SK-N-MC (cell line): ENCODE measurements around the gene GPM6B.

Experiments
- DNase-seq: peaks from one replicate; pipeline ENCODE4 v3.0.0-alpha.2; 2011; ENCODE audit warnings: low read depth, low spot score
- H3K27ac ChIP-seq: fragments of 200-600 bp; sonication (generic); 2 replicates; pipeline ENCODE4 v1.5.1; 2016; ENCODE audit warnings: mixed run types
- H3K36me3 ChIP-seq: fragments of 200-600 bp; sonication (generic); 2 replicates; pipeline ENCODE4 v1.6.1; 2017; ENCODE audit warnings: antibody characterized with exemption, low read length, mixed read lengths; ENCODE audit not compliant: insufficient read depth
- H3K4me3 ChIP-seq: fragments of 200-600 bp; sonication (generic); 2 replicates; pipeline ENCODE4 v1.5.1; 2016
- H3K9ac ChIP-seq: fragments of 200-600 bp; sonication (generic); 2 replicates; pipeline ENCODE4 v1.8.0; 2017; ENCODE audit warnings: mixed run types, mixed read lengths; ENCODE audit not compliant: insufficient read length
- H3K9me3 ChIP-seq: fragments of 200-600 bp; sonication (generic); 2 replicates; pipeline ENCODE4 v1.6.1; 2017; ENCODE audit warnings: low read depth, mild to moderate bottlenecking, antibody characterized with exemption, low read length, moderate library complexity, mixed read lengths
- EZH2 ChIP-seq: fragments of 200-600 bp; sonication (generic); IDR thresholded peaks from one replicate; pipeline ENCODE4 v1.6.1; 2017; ENCODE audit warnings: antibody characterized with exemption
- FOXP2 ChIP-seq: optimal IDR thresholded peaks from 2 replicates; pipeline ENCODE3; 2011; ENCODE audit warnings: mild to moderate bottlenecking, moderate library complexity; ENCODE audit not compliant: insufficient read depth; ENCODE audit errors: extremely low read length, control extremely low read depth
- POLR2AphosphoS5 ChIP-seq: IDR thresholded peaks from 2 replicates; pipeline ENCODE4 v1.6.1; 2012; ENCODE audit warnings: mild to moderate bottlenecking, low read depth, low read length, borderline replicate concordance

GPM6B gene

DNA sequence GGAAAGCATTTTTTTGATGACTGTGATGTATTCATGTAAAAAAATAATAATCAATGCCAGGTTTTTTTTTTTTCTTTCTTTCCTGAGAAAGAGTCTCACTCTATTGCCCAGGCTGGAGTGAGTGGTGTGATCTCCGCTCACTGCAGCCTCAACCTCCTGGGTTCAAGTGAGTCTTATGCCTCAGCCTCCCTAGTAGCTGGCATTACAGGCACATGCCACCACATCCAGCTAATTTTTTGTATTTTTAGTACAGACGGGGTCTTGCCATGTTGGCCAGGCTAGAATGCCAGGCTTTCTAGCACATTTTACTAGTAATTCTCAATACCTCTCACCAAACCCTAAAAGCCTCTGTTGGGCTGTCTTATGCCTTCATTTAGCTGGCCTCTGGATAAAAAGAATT lies 25.7 kb downstream of the GPM6B start:
- TF ChIP-seq FOXP2 (no peak), POLR2AphosphoS5 (no peak), EZH2 (no peak)
- Histone ChIP-seq H3K27ac (no peak overlapping the region), H3K9me3 (no peaks in the 10 kb centered on the region), H3K36me3 (no peaks in the 10 kb centered on the region), H3K9ac (no peak overlapping the region), H3K4me3 (no peak overlapping the region)
- no peak for DNase-seq

DNA sequence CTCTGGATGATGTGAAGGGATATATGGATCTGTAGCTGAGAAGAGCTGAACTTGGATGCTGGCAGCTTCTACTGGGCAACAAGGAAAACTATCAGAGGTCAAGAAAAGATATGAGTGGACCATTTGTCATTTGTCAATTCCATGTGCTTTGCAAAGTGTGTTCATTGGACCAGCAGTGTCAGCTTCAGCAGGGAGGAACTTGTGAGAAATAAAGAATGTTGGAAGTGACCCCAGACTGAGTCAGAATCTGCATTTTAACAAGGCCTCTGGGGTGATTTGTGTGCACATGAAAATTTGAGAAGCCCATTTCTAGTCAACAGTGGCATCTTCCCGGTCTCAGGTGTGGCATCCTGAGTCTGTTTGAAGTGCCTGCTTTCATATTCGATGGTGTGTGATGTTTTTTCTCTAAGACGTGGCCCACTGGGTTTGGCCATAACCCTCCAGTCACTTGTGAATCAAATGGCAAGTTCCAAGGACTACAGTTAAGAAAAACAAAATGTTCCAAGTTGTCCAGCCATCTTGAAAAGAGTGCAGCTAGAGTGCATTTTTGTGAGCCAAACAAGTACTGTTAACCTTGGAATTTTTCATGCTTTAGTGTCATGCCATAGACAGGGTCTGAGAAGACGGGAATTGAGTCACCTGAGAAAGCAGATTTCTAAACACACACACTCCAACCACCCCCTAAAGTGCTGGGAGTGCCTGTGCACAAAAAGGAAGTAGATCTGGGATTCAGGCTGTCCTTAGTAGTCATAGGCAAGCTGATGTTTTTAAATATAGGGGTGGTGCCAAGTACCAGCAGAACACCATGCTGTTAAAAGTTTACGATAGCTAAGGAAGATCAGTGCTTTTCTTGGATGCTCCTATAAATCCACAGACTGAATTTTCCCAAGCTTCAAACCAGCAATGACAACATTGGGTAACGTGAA lies 26.4 kb downstream of the GPM6B start:
- Histone ChIP-seq H3K36me3 (no peaks in the 10 kb centered on the region), H3K27ac (no peak overlapping the region), H3K4me3 (no peak overlapping the region), H3K9me3 (no peaks in the 10 kb centered on the region), H3K9ac (no peak overlapping the region)
- TF ChIP-seq EZH2 (no peak), POLR2AphosphoS5 (no peak), FOXP2 (no peak)
- DNase-seq, result no peak

DNA sequence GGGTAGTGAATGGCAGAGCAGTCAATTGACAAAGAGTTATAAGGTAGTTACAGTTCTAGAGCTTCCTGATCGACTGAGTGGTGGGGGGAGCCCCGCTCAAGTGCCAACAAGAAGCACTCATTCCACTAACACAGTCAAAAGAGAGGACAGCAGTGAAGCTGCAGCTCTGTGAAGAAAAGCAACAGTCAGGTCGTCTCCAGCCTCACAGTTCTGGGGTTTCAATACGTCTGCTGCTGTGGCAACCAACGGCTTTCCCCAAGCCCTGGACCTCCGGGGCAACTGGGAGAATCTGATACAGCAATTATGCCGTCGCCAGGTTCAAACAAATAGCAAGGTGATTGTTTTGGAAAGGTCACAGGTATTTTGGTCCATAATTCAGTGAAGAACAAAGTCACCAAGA lies 30.8 kb downstream of the GPM6B start:
- DNase-seq, result no peak
- TF ChIP-seq FOXP2 (no peak), EZH2 (no peak), POLR2AphosphoS5 (no peak)
- Histone ChIP-seq H3K27ac (no peak overlapping the region), H3K9ac (no peak overlapping the region), H3K36me3 (no peaks in the 10 kb centered on the region), H3K9me3 (no peaks in the 10 kb centered on the region), H3K4me3 (no peak overlapping the region)

DNA sequence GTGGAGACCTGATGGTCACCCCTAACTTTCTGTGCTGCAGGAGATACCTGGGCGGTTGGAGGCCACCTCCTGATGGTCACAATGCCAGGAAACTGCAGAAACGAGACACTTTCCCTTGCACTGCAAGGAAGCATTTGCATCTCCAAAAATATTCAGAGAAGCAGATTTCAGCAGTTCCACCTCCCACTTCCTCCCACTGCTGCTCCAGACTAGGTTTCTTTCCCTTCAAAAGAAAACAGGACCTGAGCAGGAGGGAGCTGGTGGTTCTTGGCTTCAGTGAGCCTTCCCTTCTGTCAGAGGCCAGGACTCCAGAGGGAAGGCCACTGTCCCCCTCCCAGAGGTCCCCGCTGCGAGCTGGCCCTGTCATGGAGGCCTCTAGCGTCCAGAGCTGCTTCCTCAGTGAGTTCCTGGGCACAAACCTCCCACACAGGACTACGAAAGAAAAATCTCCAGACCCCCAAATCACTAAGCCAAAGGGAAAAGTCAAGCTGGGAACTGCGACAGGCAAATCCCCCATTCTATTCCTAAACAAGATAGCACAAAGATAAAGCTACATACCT lies 35.9 kb downstream of the GPM6B start:
- Histone ChIP-seq H3K4me3 (no peak overlapping the region), H3K36me3 (peaks cover 2% of the 10 kb centered on the region; the same call in 1 of the 2 replicates), H3K9ac (no peak overlapping the region), H3K9me3 (no peaks in the 10 kb centered on the region), H3K27ac (no peak overlapping the region)
- no peak for DNase-seq
- TF ChIP-seq POLR2AphosphoS5, result no peak
- no peak for TF ChIP-seq EZH2
- no peak for TF ChIP-seq FOXP2

DNA sequence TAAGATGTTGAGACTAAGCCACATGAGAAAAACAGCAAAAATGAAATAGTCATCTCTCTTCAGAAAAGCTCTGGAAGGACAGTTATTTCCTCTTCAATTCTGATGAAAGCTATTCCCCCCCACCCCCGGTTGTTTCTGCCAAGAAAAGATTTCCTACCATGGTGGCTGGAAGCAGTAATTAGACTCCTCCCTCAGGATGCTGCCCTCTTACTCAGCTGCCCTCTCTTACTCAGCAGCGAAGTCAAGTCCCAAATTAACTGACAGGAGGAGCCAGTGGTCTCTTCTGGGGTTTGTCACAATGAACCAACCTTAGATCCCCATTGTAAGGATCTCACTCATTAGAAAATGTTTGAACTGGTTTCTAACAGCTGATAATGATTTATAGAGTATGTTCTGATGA lies 38.0 kb downstream of the GPM6B start:
- no peak for DNase-seq
- H3K27ac ChIP-seq, result no peak overlapping the region
- no peak overlapping the region for H3K9ac ChIP-seq
- TF ChIP-seq EZH2 (no peak), POLR2AphosphoS5 (no peak)
- peaks cover 22% of the 10 kb centered on the region for H3K36me3 ChIP-seq
- H3K4me3 ChIP-seq, result no peak overlapping the region
- no peaks in the 10 kb centered on the region for H3K9me3 ChIP-seq

DNA sequence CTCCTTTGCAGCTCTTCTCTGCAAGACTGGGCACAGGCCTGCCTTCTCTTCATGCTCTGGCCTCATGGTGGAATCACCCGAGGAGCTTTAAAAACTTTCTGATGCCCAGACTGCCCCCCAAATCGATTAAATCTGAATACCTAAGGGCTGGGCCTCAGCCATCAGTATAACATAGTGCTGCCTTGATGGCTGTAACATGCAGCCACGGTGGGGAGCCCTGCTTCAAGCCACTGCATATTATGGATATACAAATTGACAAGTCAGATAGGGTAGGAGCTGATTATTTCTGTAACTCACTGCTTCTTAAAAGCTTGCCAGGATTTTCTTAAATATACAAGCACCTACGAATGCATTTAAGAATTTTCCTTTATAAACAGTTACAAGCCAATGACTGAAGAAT lies 40.5 kb downstream of the GPM6B start:
- Histone ChIP-seq H3K27ac (no peak overlapping the region), H3K9me3 (no peaks in the 10 kb centered on the region), H3K4me3 (no peak overlapping the region), H3K36me3 (peaks cover 22% of the 10 kb centered on the region), H3K9ac (no peak overlapping the region)
- no peak for TF ChIP-seq FOXP2
- no peak for TF ChIP-seq EZH2
- TF ChIP-seq POLR2AphosphoS5, result no peak
- no peak for DNase-seq

DNA sequence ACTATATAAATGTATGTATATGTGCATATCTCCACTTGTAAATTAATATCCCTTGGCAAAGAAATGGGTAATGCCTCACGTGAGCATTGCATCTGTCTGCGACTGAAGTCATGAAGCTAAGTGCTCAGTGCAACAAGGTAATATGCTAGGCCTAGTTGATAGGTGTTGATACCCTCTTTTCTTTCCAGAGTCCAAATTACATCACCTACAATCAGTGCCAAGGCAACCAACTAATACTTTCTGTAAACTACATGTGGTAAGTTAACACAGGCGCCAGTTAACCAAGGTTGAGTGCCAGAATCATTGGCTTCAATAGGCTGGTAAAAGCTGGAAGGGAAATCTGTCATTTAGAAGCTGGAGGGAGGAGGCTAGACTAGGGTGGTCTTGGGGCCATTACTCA lies 41.1 kb downstream of the GPM6B start:
- no peaks in the 10 kb centered on the region for H3K9me3 ChIP-seq
- DNase-seq, result no peak
- H3K27ac ChIP-seq, result no peak overlapping the region
- TF ChIP-seq FOXP2, result no peak
- TF ChIP-seq EZH2, result no peak
- no peak for TF ChIP-seq POLR2AphosphoS5
- H3K4me3 ChIP-seq, result no peak overlapping the region
- H3K9ac ChIP-seq, result no peak overlapping the region
- peaks cover 22% of the 10 kb centered on the region for H3K36me3 ChIP-seq

DNA sequence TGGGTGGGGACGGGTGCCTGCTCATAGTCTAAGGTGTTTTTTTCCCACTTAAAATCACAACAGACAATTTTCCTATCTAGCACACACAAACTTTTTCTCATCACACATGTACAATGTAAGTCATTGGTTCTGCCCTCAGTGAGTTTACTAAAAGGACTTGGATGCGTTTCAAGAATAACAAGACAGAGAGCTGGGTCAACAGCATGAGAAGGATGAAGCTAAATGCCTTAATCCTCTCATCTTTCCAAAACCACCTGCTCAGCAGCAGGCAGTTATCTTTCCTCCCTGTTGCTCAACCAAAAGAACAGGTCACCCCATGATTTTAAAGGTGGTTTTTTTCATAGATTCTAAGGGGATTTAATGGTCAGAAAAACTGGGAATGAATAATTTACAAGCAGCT lies 42.2 kb downstream of the GPM6B start:
- TF ChIP-seq FOXP2 (no peak), EZH2 (no peak), POLR2AphosphoS5 (no peak)
- no peaks in the 10 kb centered on the region for H3K9me3 ChIP-seq
- no peak overlapping the region for H3K4me3 ChIP-seq
- peaks cover 32% of the 10 kb centered on the region for H3K36me3 ChIP-seq
- H3K9ac ChIP-seq, result no peak overlapping the region
- H3K27ac ChIP-seq, result no peak overlapping the region
- no peak for DNase-seq
